Osteoblast (primary cell): ENCODE results near the gene GTPBP1. TPM values are rescaled to one million over a fixed set of nuclear protein-coding genes. Genes with fewer than 3 reads are reported as not detected.

Experiments
- DNase-seq: peaks from one replicate; pipeline ENCODE4 v3.0.0; 2011; ENCODE audit warnings: low spot score, mixed read lengths; ENCODE audit not compliant: insufficient read length; ENCODE audit errors: missing footprints
- H2AFZ ChIP-seq: 2 replicates; pipeline ENCODE4 v1.6.0; 2011; ENCODE audit warnings: mild to moderate bottlenecking, low read length
- H3K27ac ChIP-seq: 2 replicates; pipeline ENCODE4 v1.5.1; 2011; ENCODE audit warnings: mild to moderate bottlenecking, low read depth, low read length, moderate library complexity
- H3K27me3 ChIP-seq: 2 replicates; pipeline ENCODE4 v1.6.0; 2012; ENCODE audit warnings: mild to moderate bottlenecking, control low read depth, inconsistent platforms, low read length, moderate library complexity; ENCODE audit not compliant: insufficient read depth
- H3K36me3 ChIP-seq: 2 replicates; pipeline ENCODE4 v1.5.1; 2011; ENCODE audit warnings: mild to moderate bottlenecking, low read length, control low read depth, moderate library complexity; ENCODE audit not compliant: insufficient read depth
- H3K4me1 ChIP-seq: 2 replicates; pipeline ENCODE4 v1.5.1; 2011; ENCODE audit warnings: mild to moderate bottlenecking, low read length, control low read depth, moderate library complexity; ENCODE audit not compliant: insufficient read depth
- H3K4me2 ChIP-seq: 2 replicates; pipeline ENCODE4 v1.6.0; 2011; ENCODE audit warnings: mild to moderate bottlenecking, low read length; ENCODE audit not compliant: insufficient read depth
- H3K4me3 ChIP-seq: fragments of 200-600 bp; sonication (generic); 3 replicates; pipeline ENCODE4 v1.5.1; 2012; ENCODE audit warnings: mild to moderate bottlenecking, low read length, inconsistent platforms; ENCODE audit not compliant: insufficient read depth
- H3K79me2 ChIP-seq: 2 replicates; pipeline ENCODE4 v1.6.0; 2012; ENCODE audit warnings: mild to moderate bottlenecking, low read length, control low read depth, inconsistent platforms; ENCODE audit not compliant: insufficient read depth
- H3K9me3 ChIP-seq: 2 replicates; pipeline ENCODE4 v1.5.1; 2011; ENCODE audit warnings: low read depth, low read length, control low read depth
- H4K20me1 ChIP-seq: 2 replicates; pipeline ENCODE4 v1.6.0; 2012; ENCODE audit warnings: mild to moderate bottlenecking, low read length, control low read depth; ENCODE audit not compliant: insufficient read depth
- total RNA-seq: library from RNA; depleted of rRNA; stranded (reverse); fragments of >200 nt; gene quantifications from 2 replicates; pipeline ENCODE4 v1.2.3, GENCODE V29; 2012
- TF ChIP-seq, protein P1 (sequence below): IDR thresholded peaks from 2 replicates; pipeline ENCODE4 v1.5.1; 2011; ENCODE audit warnings: mild to moderate bottlenecking, low read depth, low read length, moderate library complexity; ENCODE audit errors: extremely low read depth

GTPBP1 gene
- total RNA-seq, 1 donor: 34.7 TPM

DNA sequence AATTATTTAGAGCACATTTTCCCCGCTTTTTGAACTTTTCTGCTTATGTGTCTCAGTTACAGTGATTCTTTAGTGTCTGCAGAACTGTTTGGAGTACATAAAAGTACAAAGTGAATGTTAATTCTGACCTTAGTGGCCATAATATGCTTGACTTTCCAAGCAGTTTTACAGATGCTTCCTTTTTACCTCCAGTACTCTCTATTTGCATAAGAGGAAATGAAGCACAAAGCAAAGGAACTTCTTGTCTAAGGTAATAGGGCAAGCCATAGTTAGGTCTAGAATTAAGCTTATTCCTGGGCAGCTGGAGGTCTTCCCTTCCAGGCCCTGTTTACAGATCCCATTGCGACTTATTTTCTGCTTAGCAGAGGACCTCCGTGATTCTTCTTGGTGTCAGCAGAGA is 3.6 kb downstream of the GTPBP1 start:
- no peak for DNase-seq
- no peak overlapping the region for H2AFZ ChIP-seq
- peaks cover 69% of the 10 kb centered on the region for H4K20me1 ChIP-seq

DNA sequence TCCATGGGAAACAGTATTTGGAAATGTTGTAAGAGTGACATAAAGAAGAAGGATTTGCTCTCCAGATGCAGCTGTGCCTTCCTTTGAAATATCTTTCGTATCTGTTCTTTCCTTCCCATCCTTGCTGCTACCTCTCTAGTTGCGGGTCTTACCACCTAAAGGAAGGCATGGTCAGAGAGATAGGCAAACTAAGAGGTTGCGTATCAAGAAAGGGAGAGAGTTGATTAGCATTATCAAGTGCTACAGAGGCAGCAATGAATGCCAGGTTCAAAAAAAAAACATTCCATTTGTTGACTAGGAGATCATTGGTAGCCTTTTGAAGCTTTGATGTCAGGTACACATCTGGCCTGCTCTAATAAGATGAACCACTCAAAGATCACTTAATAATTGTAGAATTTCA is 4.6 kb downstream of the GTPBP1 start:
- no peak for DNase-seq
- Histone ChIP-seq H3K4me3 (no peak overlapping the region), H3K4me1 (peaks cover 16% of the 10 kb centered on the region), H2AFZ (no peak overlapping the region), H3K27me3 (no peaks in the 10 kb centered on the region), H4K20me1 (peaks cover 78% of the 10 kb centered on the region), H3K4me2 (no peak overlapping the region), H3K36me3 (peaks cover 21% of the 10 kb centered on the region), H3K9me3 (no peaks in the 10 kb centered on the region), H3K27ac (no peak overlapping the region), H3K79me2 (peaks cover 95% of the 10 kb centered on the region)
- TF ChIP-seq, protein P1, sequence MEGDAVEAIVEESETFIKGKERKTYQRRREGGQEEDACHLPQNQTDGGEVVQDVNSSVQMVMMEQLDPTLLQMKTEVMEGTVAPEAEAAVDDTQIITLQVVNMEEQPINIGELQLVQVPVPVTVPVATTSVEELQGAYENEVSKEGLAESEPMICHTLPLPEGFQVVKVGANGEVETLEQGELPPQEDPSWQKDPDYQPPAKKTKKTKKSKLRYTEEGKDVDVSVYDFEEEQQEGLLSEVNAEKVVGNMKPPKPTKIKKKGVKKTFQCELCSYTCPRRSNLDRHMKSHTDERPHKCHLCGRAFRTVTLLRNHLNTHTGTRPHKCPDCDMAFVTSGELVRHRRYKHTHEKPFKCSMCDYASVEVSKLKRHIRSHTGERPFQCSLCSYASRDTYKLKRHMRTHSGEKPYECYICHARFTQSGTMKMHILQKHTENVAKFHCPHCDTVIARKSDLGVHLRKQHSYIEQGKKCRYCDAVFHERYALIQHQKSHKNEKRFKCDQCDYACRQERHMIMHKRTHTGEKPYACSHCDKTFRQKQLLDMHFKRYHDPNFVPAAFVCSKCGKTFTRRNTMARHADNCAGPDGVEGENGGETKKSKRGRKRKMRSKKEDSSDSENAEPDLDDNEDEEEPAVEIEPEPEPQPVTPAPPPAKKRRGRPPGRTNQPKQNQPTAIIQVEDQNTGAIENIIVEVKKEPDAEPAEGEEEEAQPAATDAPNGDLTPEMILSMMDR: no peak

More for the DNA sequence above, 3.6 kb downstream of the GTPBP1 start:
- TF ChIP-seq, protein P1: no peak
- Histone ChIP-seq H3K4me2 (no peak overlapping the region), H3K9me3 (no peaks in the 10 kb centered on the region), H3K27ac (no peak overlapping the region), H3K4me1 (peaks cover 22% of the 10 kb centered on the region), H3K4me3 (no peak overlapping the region), H3K27me3 (no peaks in the 10 kb centered on the region), H3K36me3 (peaks cover 18% of the 10 kb centered on the region), H3K79me2 (peaks cover 85% of the 10 kb centered on the region)

DNA sequence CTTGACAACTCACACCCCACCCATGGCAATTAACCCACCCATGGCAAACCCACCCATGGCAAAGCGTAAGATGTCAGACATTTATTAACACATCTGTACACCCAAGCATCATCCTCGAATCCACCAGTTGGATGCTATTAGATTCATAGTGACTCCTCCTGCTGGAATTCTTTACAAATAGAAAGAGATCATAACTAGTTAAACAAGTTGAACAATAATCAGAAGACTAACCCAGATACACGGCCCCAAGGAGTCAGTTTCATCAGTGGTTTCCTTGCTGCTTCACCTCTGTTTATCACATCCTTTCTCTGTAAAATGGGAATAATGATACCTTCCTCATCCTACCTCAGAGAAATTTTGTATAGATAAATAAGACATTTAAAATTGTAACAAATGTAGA is 5.1 kb downstream of the GTPBP1 start:
- Histone ChIP-seq H3K27ac (no peak overlapping the region), H2AFZ (no peak overlapping the region), H3K27me3 (no peaks in the 10 kb centered on the region), H4K20me1 (peaks cover 80% of the 10 kb centered on the region), H3K9me3 (no peaks in the 10 kb centered on the region), H3K4me1 (peaks cover 16% of the 10 kb centered on the region), H3K36me3 (peaks cover 24% of the 10 kb centered on the region), H3K4me3 (no peak overlapping the region), H3K4me2 (no peak overlapping the region), H3K79me2 (peaks cover 100% of the 10 kb centered on the region)
- DNase-seq: no peak
- TF ChIP-seq, protein P1: no peak

DNA sequence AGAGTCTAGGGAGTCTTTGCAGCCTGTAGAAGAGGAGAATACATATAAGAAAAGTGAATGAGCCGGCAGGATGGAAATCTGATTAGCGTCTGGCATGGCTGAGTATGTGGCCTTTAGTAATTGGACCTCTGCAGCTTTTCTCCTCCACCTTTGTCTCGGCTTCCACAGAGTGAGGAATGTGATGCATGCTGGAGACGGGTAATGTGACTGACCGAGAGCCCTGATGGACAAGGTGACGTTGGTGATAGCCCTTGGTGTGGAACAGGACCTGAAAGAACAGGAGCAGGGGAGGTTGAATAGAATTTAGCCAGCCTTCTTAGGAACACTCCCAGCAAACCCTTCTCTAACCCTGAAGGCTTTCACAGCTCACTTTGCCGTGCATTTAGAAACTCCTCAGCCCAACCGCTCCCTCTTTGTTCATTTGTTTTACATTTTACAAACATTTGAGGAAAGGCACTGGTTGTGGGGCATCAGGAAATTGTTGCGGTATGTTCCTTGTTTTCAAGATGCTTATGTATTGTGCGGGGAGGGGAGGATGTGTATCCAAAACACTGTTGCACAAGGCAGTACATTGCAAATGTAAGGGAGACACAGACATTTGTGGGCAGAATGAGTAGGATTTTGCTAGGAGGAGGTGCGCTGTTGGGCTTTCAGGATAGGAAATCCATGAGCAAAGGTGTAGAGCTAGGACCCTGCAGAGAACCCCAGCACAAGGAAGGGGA is 6.9 kb downstream of the GTPBP1 start:
- Histone ChIP-seq H3K4me2 (no peak overlapping the region), H3K4me3 (no peak overlapping the region), H2AFZ (no peak overlapping the region), H4K20me1 (peaks cover 69% of the 10 kb centered on the region), H3K27ac (no peak overlapping the region), H3K36me3 (peaks cover 33% of the 10 kb centered on the region), H3K9me3 (no peaks in the 10 kb centered on the region), H3K79me2 (peaks cover 97% of the 10 kb centered on the region), H3K27me3 (no peaks in the 10 kb centered on the region), H3K4me1 (peaks cover 8% of the 10 kb centered on the region)
- TF ChIP-seq, protein P1: no peak
- no peak for DNase-seq
